GM19240 (cell line): ENCODE measurements around the gene ARSB.
"Not testable (repeated sequence)": the region's sequence is repeated elsewhere in the genome, so short reads cannot be mapped to it uniquely, and the experiment has no call there.

Experiments used
- DNase-seq: peaks from one replicate; pipeline ENCODE4 v3.0.0; 2011; ENCODE audit warnings: low spot score; ENCODE audit not compliant: insufficient read length

The ARSB gene

GRCh38 chr5:78953092-78953800 lies 31.9 kb downstream of the ARSB start:
- no peak for DNase-seq

GRCh38 chr5:78930721-78931120 lies 54.4 kb downstream of the ARSB start:
- no peak for DNase-seq

GRCh38 chr5:78929833-78930232 lies 55.3 kb downstream of the ARSB start:
- no peak for DNase-seq

- no peak for DNase-seq
These were observed 57.3 kb downstream of the ARSB start for GRCh38 chr5:78927657-78928282.

- no peak for DNase-seq
These were observed 58.9 kb downstream of the ARSB start for GRCh38 chr5:78926252-78926651.

- no peak for DNase-seq
These were observed 59.8 kb downstream of the ARSB start for GRCh38 chr5:78925129-78925876.

GRCh38 chr5:78923622-78923970 lies 61.5 kb downstream of the ARSB start:
- DNase-seq: no peak

GRCh38 chr5:78922879-78923621 lies 62.1 kb downstream of the ARSB start:
- peak; percentile 24 for DNase-seq

- DNase-seq: no peak
These were observed 64.5 kb downstream of the ARSB start for GRCh38 chr5:78920604-78921003.

- no peak for DNase-seq
These were observed 65.3 kb downstream of the ARSB start for GRCh38 chr5:78919796-78920195.

- DNase-seq: no peak
These were observed 69.1 kb downstream of the ARSB start for GRCh38 chr5:78916044-78916443.

- no peak for DNase-seq
These were observed 69.9 kb downstream of the ARSB start for GRCh38 chr5:78915170-78915569.

- no peak for DNase-seq
These were observed 72.3 kb downstream of the ARSB start for GRCh38 chr5:78912811-78913210.

GRCh38 chr5:78912085-78912771 lies 72.9 kb downstream of the ARSB start:
- DNase-seq: no peak

GRCh38 chr5:78909224-78909983 lies 75.7 kb downstream of the ARSB start:
- not testable (repeated sequence) for DNase-seq

GRCh38 chr5:78908173-78909061 lies 76.7 kb downstream of the ARSB start:
- no peak for DNase-seq

GRCh38 chr5:78907255-78907891 lies 77.7 kb downstream of the ARSB start:
- DNase-seq: no peak

- no peak for DNase-seq
These were observed 79.8 kb downstream of the ARSB start for GRCh38 chr5:78905084-78905938.
